ENCODE results near the gene EZH1. TPM values are rescaled to one million over a fixed set of nuclear protein-coding genes. Genes with fewer than 3 reads are reported as not detected.
A peak's percentile ranks its signal among the peaks of the same experiment; 100 is the strongest.

Gene EZH1
- total RNA-seq, 1 experiment from 2014 or later = 5.2 TPM

DNA sequence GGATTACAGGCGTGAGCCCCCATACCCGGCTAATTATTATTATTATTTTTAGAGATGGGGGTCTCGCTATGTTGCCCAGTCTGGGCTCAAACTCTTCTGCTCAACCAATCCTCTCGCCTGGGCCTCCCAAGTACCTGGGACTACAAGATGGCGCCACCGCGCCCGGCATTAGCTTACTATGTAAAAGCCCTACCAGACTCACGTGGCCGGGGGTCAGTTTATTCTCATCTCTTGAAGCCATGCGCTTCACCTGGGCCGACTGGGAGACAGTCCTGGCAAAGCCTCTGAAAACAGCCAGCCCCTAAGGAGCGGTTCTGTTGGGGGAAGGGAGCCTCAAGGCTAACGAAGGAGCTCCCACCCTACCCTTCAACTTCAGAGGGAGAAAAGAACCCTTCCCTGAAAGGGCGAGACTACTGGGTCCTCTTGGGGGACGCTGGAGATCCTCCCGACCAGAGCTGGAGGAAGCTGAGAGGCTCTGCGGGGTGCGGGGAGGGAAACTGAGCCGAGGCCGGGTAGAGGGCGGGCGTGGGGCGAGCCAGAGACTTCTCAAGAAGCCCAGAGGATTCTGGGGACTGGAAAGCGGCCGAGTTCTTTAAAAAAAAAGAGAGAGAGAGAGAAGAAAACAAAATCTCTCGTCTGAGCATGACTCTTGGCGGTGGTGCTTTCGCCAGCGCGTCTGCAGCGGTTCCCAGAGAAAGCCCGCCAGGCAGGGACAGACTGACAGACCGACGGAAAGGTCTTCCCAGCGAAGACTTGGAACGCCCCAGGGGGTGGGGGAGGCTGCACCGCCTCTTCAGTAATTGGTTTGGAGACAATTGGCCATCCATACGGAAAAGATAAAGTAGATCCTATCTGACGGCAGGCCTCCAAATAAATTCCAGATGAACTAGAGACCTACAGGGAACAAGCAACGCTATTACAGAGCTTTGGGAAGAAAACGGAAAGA is 91.4 kb downstream of the EZH1 start:
- Histone ChIP-seq H3K4me1 (replicated peaks) (peaks cover 21% of the 10 kb centered on the region), H3K9me3 (replicated peaks) (peaks cover 12% of the 10 kb centered on the region), H3K4me3 (no peak overlapping the region), H3K36me3 (no peaks in the 10 kb centered on the region), H3K27me3 (replicated peaks) (peaks cover 23% of the 10 kb centered on the region), H3K27ac (no peak overlapping the region)
- DNase-seq (ENCODE audit: low read depth in 1 of 2, low spot score in 2 of 2) = peak; percentile 22 to 47

DNA sequence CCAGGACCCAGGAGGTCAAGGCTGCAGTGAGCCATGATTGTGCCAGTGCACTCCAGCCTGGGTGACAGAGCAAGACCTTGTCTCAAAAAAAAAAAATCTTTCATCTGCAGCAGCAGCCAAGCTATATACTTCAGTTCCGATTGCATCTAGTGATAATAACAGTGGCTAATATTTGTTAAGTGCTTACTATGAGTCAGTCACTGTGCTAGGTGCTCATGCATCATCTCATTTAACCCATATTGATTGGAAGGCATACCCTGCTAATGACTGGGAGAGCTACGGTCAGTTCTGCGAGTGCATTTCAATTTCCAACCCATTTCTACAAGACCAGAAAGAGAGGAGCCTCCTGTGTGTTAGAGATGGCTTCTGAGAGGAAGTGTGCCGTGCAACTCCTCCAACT is 93.4 kb downstream of the EZH1 start:
- no peak for DNase-seq (ENCODE audit: low read depth in 1 of 2, low spot score in 2 of 2)
- Histone ChIP-seq H3K27ac (no peak overlapping the region), H3K27me3 (replicated peaks) (peaks cover 23% of the 10 kb centered on the region), H3K9me3 (replicated peaks) (peaks cover 7% of the 10 kb centered on the region; the same call in 1 of the 2 replicates), H3K36me3 (no peaks in the 10 kb centered on the region), H3K4me3 (no peak overlapping the region), H3K4me1 (replicated peaks) (peaks cover 21% of the 10 kb centered on the region)

Other genes starting within 250 kb of the EZH1 start
- gene NAGLU, start 208.8 kb downstream of the EZH1 start, total RNA-seq (2014; rRNA removed; shearing (Covaris generic)) = 16.2 and 26.8 TPM in 2 replicates
- gene HSD17B1, start 192.1 kb downstream of the EZH1 start, total RNA-seq (2014; rRNA removed; shearing (Covaris generic)) = 0.13 and 1.5 TPM in 2 replicates
- gene COASY, start 182.9 kb downstream of the EZH1 start, total RNA-seq (2014; rRNA removed; shearing (Covaris generic)) = 10.2 and 15.4 TPM in 2 replicates
- gene MLX, start 177.9 kb downstream of the EZH1 start, total RNA-seq (2014; rRNA removed; shearing (Covaris generic)) = 20.1 and 35.0 TPM in 2 replicates
- gene PSMC3IP, start 167.3 kb downstream of the EZH1 start, total RNA-seq (2014; rRNA removed; shearing (Covaris generic)) = 18.4 and 22.3 TPM in 2 replicates
- 27.0 and 30.4 TPM in 2 replicates for gene RETREG3, start 135.7 kb downstream of the EZH1 start, total RNA-seq (2014; rRNA removed; shearing (Covaris generic))
- 45.5 and 81.4 TPM in 2 replicates for gene TUBG1, start 135.4 kb downstream of the EZH1 start, total RNA-seq (2014; rRNA removed; shearing (Covaris generic))
- 0.92 and 3.5 TPM in 2 replicates for gene TUBG2, start 85.8 kb downstream of the EZH1 start, total RNA-seq (2014; rRNA removed; shearing (Covaris generic))
- gene PLEKHH3, start 68.0 kb downstream of the EZH1 start, total RNA-seq (2014; rRNA removed; shearing (Covaris generic)) = 3.8 and 8.8 TPM in 2 replicates
- gene CCR10, start 63.2 kb downstream of the EZH1 start, total RNA-seq (2014; rRNA removed; shearing (Covaris generic)) = not detected in 2 replicates
- gene CNTNAP1, start 62.5 kb downstream of the EZH1 start, total RNA-seq (2014; rRNA removed; shearing (Covaris generic)) = 0.34 and 1.1 TPM in 2 replicates
- gene RAMP2, start 16.2 kb upstream of the EZH1 start, total RNA-seq (2014; rRNA removed; shearing (Covaris generic)) = not detected in 2 replicates
- 57.2 and 101 TPM in 2 replicates for gene VPS25, start 28.4 kb upstream of the EZH1 start, total RNA-seq (2014; rRNA removed; shearing (Covaris generic))
- gene WNK4, start 35.6 kb upstream of the EZH1 start, total RNA-seq (2014; rRNA removed; shearing (Covaris generic)) = 0.25 TPM in 1 of 2 replicates, not detected in the other
- gene COA3, start 53.7 kb upstream of the EZH1 start, total RNA-seq (2014; rRNA removed; shearing (Covaris generic)) = 85.0 and 110 TPM in 2 replicates
- 0.18 TPM in 1 of 2 replicates, not detected in the other for gene CNTD1, start 53.8 kb upstream of the EZH1 start, total RNA-seq (2014; rRNA removed; shearing (Covaris generic))
- gene BECN1, start 79.2 kb upstream of the EZH1 start, total RNA-seq (2014; rRNA removed; shearing (Covaris generic)) = 69.9 and 87.8 TPM in 2 replicates
- gene PSME3, start 88.4 kb upstream of the EZH1 start, total RNA-seq (2014; rRNA removed; shearing (Covaris generic)) = 109 and 122 TPM in 2 replicates
- gene AOC2, start 99.5 kb upstream of the EZH1 start, total RNA-seq (2014; rRNA removed; shearing (Covaris generic)) = 0.42 TPM in 1 of 2 replicates, not detected in the other
- gene AOC3, start 106.2 kb upstream of the EZH1 start, total RNA-seq (2014; rRNA removed; shearing (Covaris generic)) = not detected in 2 replicates
- not detected in 2 replicates for gene G6PC1, start 155.8 kb upstream of the EZH1 start, total RNA-seq (2014; rRNA removed; shearing (Covaris generic))
- gene AARSD1, start 219.4 kb upstream of the EZH1 start, total RNA-seq (2014; rRNA removed; shearing (Covaris generic)) = 29.8 and 59.7 TPM in 2 replicates
- gene PTGES3L, start 235.0 kb upstream of the EZH1 start, total RNA-seq (2014; rRNA removed; shearing (Covaris generic)) = 1.2 and 2.1 TPM in 2 replicates
- 5.7 and 17.0 TPM in 2 replicates for gene RUNDC1, start 235.5 kb upstream of the EZH1 start, total RNA-seq (2014; rRNA removed; shearing (Covaris generic))

Measured in SJSA1 (cell line).